Thyroid gland (tissue), 4 donors: Measurements from ENCODE around the gene CEP170.
"Not testable (repeated sequence)": the region's sequence is repeated elsewhere in the genome, so short reads cannot be mapped to it uniquely, and the experiment has no call there.

Experiments used
- POLR2A ChIP-seq, 2 donors: fragments of 450-650 bp; IDR thresholded peaks; one replicate each; pipeline ENCODE4 v1.6.1; 2017; ENCODE audit warnings: antibody characterized with exemption in 2 of 2, mild to moderate bottlenecking in 2 of 2, moderate library complexity in 1 of 2
- TF ChIP-seq, protein P1 (sequence below), 6 experiments: fragments of 200-600 bp in 3 of 6; fragments of 450-650 bp in 3 of 6; sonication (generic) in 3 of 6; IDR thresholded peaks; one replicate each; pipeline ENCODE4 v1.5.1; 2016 to 2019; ENCODE audit warnings: antibody characterized with exemption in 6 of 6, mild to moderate bottlenecking in 2 of 6, inconsistent platforms in 1 of 6, moderate library complexity in 1 of 6

DNA sequence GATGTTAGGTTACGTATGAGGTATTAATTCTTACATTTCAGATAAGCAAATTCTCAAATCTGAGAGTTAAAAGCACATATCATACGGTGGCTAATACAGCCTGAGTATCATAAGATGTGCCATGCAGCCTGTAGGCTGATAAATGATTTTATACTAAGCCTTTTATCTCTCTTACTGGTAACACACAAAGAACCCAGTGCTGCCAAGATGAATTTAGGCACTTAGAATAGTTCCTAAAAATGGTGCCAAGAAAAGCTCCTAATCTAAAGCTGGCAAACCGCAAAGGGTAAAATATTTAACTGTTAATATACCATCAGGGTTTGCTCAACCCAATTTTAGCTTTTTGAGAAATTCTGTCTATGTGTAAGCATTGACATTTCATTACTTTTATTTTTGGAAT, 43.1 kb downstream of the CEP170 start:
- TF ChIP-seq, protein P1, sequence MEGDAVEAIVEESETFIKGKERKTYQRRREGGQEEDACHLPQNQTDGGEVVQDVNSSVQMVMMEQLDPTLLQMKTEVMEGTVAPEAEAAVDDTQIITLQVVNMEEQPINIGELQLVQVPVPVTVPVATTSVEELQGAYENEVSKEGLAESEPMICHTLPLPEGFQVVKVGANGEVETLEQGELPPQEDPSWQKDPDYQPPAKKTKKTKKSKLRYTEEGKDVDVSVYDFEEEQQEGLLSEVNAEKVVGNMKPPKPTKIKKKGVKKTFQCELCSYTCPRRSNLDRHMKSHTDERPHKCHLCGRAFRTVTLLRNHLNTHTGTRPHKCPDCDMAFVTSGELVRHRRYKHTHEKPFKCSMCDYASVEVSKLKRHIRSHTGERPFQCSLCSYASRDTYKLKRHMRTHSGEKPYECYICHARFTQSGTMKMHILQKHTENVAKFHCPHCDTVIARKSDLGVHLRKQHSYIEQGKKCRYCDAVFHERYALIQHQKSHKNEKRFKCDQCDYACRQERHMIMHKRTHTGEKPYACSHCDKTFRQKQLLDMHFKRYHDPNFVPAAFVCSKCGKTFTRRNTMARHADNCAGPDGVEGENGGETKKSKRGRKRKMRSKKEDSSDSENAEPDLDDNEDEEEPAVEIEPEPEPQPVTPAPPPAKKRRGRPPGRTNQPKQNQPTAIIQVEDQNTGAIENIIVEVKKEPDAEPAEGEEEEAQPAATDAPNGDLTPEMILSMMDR (IDR thresholded peaks at IDR 0.05): not testable (repeated sequence)
- not testable (repeated sequence) for TF ChIP-seq POLR2A (IDR thresholded peaks at IDR 0.05)
